ENCODE data around the gene C1orf116.

DNA sequence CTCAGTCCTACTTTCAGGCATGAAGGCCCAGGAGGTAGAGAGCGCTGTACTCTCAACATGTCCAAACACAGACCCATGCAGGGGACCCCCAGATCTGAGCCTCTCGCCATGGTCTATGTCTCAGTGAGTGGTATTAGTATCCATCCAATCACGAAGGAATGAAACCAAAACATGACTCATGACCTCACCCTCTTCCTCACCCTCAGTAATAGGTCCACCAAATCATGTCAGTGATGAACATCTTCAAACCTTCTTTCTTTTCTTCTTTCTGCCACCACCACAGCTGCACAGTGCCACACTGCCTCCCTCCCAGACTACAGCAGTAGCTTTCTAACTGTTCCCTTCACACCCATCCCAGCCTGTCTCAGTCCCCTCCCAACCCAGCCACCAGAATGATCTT, 16.8 kb downstream of the C1orf116 start:
- TF ChIP-seq, protein P1, sequence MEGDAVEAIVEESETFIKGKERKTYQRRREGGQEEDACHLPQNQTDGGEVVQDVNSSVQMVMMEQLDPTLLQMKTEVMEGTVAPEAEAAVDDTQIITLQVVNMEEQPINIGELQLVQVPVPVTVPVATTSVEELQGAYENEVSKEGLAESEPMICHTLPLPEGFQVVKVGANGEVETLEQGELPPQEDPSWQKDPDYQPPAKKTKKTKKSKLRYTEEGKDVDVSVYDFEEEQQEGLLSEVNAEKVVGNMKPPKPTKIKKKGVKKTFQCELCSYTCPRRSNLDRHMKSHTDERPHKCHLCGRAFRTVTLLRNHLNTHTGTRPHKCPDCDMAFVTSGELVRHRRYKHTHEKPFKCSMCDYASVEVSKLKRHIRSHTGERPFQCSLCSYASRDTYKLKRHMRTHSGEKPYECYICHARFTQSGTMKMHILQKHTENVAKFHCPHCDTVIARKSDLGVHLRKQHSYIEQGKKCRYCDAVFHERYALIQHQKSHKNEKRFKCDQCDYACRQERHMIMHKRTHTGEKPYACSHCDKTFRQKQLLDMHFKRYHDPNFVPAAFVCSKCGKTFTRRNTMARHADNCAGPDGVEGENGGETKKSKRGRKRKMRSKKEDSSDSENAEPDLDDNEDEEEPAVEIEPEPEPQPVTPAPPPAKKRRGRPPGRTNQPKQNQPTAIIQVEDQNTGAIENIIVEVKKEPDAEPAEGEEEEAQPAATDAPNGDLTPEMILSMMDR (IDR thresholded peaks at IDR 0.05): no peak
- no peak for TF ChIP-seq TEAD1 (CRISPR knock-in tag; IDR thresholded peaks at IDR 0.05)
- TF ChIP-seq NR3C1 (CRISPR knock-in tag; conservative IDR thresholded peaks at IDR 0.05; ENCODE audit: low read depth): no peak
- TF ChIP-seq, protein P2, sequence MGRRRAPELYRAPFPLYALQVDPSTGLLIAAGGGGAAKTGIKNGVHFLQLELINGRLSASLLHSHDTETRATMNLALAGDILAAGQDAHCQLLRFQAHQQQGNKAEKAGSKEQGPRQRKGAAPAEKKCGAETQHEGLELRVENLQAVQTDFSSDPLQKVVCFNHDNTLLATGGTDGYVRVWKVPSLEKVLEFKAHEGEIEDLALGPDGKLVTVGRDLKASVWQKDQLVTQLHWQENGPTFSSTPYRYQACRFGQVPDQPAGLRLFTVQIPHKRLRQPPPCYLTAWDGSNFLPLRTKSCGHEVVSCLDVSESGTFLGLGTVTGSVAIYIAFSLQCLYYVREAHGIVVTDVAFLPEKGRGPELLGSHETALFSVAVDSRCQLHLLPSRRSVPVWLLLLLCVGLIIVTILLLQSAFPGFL (CRISPR knock-in tag; IDR thresholded peaks at IDR 0.05; ENCODE audit: borderline replicate concordance): no peak
- no peak for TF ChIP-seq CREB1 (CRISPR knock-in tag; IDR thresholded peaks at IDR 0.05)
- TF ChIP-seq EMX1 (CRISPR knock-in tag; IDR thresholded peaks at IDR 0.05): no peak
- TF ChIP-seq, protein P3, sequence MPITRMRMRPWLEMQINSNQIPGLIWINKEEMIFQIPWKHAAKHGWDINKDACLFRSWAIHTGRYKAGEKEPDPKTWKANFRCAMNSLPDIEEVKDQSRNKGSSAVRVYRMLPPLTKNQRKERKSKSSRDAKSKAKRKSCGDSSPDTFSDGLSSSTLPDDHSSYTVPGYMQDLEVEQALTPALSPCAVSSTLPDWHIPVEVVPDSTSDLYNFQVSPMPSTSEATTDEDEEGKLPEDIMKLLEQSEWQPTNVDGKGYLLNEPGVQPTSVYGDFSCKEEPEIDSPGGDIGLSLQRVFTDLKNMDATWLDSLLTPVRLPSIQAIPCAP (CRISPR knock-in tag; IDR thresholded peaks at IDR 0.05): no peak
- TF ChIP-seq, protein P4, sequence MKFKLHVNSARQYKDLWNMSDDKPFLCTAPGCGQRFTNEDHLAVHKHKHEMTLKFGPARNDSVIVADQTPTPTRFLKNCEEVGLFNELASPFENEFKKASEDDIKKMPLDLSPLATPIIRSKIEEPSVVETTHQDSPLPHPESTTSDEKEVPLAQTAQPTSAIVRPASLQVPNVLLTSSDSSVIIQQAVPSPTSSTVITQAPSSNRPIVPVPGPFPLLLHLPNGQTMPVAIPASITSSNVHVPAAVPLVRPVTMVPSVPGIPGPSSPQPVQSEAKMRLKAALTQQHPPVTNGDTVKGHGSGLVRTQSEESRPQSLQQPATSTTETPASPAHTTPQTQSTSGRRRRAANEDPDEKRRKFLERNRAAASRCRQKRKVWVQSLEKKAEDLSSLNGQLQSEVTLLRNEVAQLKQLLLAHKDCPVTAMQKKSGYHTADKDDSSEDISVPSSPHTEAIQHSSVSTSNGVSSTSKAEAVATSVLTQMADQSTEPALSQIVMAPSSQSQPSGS (CRISPR knock-in tag; IDR thresholded peaks at IDR 0.05; ENCODE audit: borderline replicate concordance, low read depth): no peak
- TF ChIP-seq IRF2 (CRISPR knock-in tag; IDR thresholded peaks at IDR 0.05; ENCODE audit: borderline replicate concordance, low read depth): no peak
- no peak for TF ChIP-seq GABPB1 (CRISPR knock-in tag; IDR thresholded peaks at IDR 0.05)
- TF ChIP-seq CREM (CRISPR knock-in tag; IDR thresholded peaks at IDR 0.05): no peak
- TF ChIP-seq ZNF138 (CRISPR knock-in tag; conservative IDR thresholded peaks at IDR 0.05): no peak
